ENCODE measurements around the gene NCAM1.

The NCAM1 gene

DNA sequence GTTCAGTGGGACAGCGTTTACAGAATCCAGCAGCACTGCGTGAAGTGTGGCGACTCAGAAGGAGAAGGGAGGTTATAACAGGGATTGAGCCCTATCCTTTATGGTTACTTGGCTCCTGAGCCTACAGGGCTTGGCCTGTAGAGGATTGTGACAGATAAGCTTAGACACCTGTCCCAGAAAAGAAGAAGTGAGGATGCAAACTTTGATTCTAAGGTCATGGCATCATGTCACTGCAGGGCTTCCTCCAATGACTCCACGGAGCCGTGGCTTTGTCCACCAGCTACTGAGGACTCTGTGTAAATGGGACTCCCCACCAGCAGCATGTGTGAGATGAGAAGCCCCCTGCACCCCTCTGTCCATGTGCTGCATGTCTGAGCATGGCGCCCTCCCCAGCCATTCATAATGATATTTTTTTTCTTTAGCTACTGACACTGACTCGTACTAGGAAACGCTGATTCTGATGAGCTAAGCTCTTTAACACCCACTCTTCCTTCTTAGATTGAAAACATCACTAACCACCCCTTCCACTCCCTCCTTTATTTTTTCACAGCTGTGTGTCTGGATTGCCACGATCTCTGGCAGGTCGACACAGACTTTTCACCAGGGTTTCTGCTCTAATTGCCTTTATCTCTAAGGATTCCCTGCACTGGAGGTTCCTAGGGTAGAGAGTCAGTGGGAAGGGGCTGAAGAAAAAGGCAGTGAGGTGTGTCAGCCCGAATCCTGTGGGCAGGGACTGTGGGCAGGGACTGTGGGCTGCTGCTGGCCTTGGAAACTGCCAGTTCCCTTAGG lies 287.7 kb downstream of the NCAM1 start:
- no peaks in the 10 kb centered on the region for H3K79me2 ChIP-seq (ENCODE audit: control insufficient read depth, insufficient read depth, low read length)
- peaks cover 2% of the 10 kb centered on the region for H3K4me1 ChIP-seq (ENCODE audit: control insufficient read depth, low read depth, low read length)
- H2BK15ac ChIP-seq (replicated peaks; ENCODE audit: low read depth): no peak overlapping the region
- H2AK5ac ChIP-seq (ENCODE audit: low read length): no peak overlapping the region
- no peak overlapping the region for H2BK5ac ChIP-seq (ENCODE audit: low read length)
- no peak overlapping the region for H3K18ac ChIP-seq (ENCODE audit: low read length)
- no peaks in the 10 kb centered on the region for H3K79me1 ChIP-seq (ENCODE audit: low read length)
- no peak overlapping the region for H3K4ac ChIP-seq (ENCODE audit: low read depth, low read length)
- no peak overlapping the region for H3K4me2 ChIP-seq (ENCODE audit: low read length)
- H3K9ac ChIP-seq (ENCODE audit: low read length): no peak overlapping the region
- H3K23ac ChIP-seq (ENCODE audit: low read length): no peak overlapping the region
- H3K27me3 ChIP-seq (ENCODE audit: insufficient read depth, low read length, poor library complexity): no peaks in the 10 kb centered on the region
- H3K4me3 ChIP-seq (ENCODE audit: low read length): no peak overlapping the region
- no peak overlapping the region for H3K56ac ChIP-seq (ENCODE audit: low read length)
- no peak overlapping the region for H3K27ac ChIP-seq (ENCODE audit: low read depth, low read length)
- peak; percentile 50 for DNase-seq
- H3K36me3 ChIP-seq (ENCODE audit: control insufficient read depth, insufficient read depth, low read length): no peaks in the 10 kb centered on the region
- no peak overlapping the region for H2BK120ac ChIP-seq (ENCODE audit: low read depth, low read length)
- H4K5ac ChIP-seq (ENCODE audit: low read length): no peak overlapping the region
- no peak overlapping the region for H4K8ac ChIP-seq (ENCODE audit: low read depth, low read length)
- WGBS (ENCODE audit: extremely low coverage, insufficient coverage, low lambda C conversion rate): no CpG with 5 or more reads among the region's 11 CpGs

DNA sequence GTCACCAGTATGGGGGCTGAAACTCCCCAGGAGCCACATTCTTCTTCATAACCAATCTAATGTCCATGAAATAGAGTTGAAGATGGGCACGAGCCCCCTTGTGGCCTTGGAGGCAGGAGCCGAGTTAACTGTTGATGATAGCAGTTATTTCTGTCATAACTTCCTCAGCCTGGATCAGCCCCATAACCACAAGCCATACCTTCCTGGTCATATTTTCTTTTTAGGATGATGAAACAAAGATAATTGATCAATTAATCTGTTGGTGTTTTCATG lies 288.2 kb downstream of the NCAM1 start:
- no peaks in the 10 kb centered on the region for H3K79me2 ChIP-seq (ENCODE audit: control insufficient read depth, insufficient read depth, low read length)
- no peak overlapping the region for H2BK120ac ChIP-seq (ENCODE audit: low read depth, low read length)
- no CpG with 5 or more reads among the region's 2 CpGs for WGBS (ENCODE audit: extremely low coverage, insufficient coverage, low lambda C conversion rate)
- H3K27me3 ChIP-seq (ENCODE audit: insufficient read depth, low read length, poor library complexity): no peaks in the 10 kb centered on the region
- H4K5ac ChIP-seq (ENCODE audit: low read length): no peak overlapping the region
- H3K4me3 ChIP-seq (ENCODE audit: low read length): no peak overlapping the region
- no peak overlapping the region for H3K4me2 ChIP-seq (ENCODE audit: low read length)
- H2AK5ac ChIP-seq (ENCODE audit: low read length): no peak overlapping the region
- no peak overlapping the region for H4K8ac ChIP-seq (ENCODE audit: low read depth, low read length)
- peaks cover 2% of the 10 kb centered on the region for H3K4me1 ChIP-seq (ENCODE audit: control insufficient read depth, low read depth, low read length)
- no peaks in the 10 kb centered on the region for H3K79me1 ChIP-seq (ENCODE audit: low read length)
- H3K4ac ChIP-seq (ENCODE audit: low read depth, low read length): no peak overlapping the region
- H3K9ac ChIP-seq (ENCODE audit: low read length): no peak overlapping the region
- no peaks in the 10 kb centered on the region for H3K36me3 ChIP-seq (ENCODE audit: control insufficient read depth, insufficient read depth, low read length)
- H3K23ac ChIP-seq (ENCODE audit: low read length): no peak overlapping the region
- H3K18ac ChIP-seq (ENCODE audit: low read length): no peak overlapping the region
- H3K27ac ChIP-seq (ENCODE audit: low read depth, low read length): no peak overlapping the region
- DNase-seq: peak; percentile 42
- no peak overlapping the region for H2BK5ac ChIP-seq (ENCODE audit: low read length)
- H2BK15ac ChIP-seq (replicated peaks; ENCODE audit: low read depth): no peak overlapping the region
- H3K56ac ChIP-seq (ENCODE audit: low read length): no peak overlapping the region

DNA sequence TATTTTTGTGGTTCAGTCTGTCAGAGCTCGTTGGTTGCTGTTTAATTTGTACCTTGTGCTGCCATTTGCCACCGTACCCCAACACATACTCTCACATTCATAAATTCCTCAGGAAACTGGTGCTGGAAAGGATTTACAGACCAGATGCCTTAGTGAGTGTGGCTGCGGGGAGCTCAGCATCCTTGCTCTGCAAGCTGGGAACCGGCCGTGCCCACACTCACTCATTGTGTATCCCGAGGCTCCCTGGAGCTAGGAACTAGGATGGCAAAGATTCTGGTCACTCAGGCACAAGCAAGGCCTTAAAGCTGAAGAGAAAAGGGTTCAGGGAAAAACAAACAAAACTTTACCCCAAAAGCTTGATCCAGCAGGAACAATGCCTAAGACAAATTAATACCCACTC lies 288.6 kb downstream of the NCAM1 start:
- H3K4me2 ChIP-seq (ENCODE audit: low read length): no peak overlapping the region
- no peak overlapping the region for H3K27ac ChIP-seq (ENCODE audit: low read depth, low read length)
- no peak overlapping the region for H3K18ac ChIP-seq (ENCODE audit: low read length)
- WGBS (ENCODE audit: extremely low coverage, insufficient coverage, low lambda C conversion rate): no CpG with 5 or more reads among the region's 6 CpGs
- H3K4me3 ChIP-seq (ENCODE audit: low read length): no peak overlapping the region
- H4K5ac ChIP-seq (ENCODE audit: low read length): no peak overlapping the region
- H3K4ac ChIP-seq (ENCODE audit: low read depth, low read length): no peak overlapping the region
- no peak overlapping the region for H2BK5ac ChIP-seq (ENCODE audit: low read length)
- no peak overlapping the region for H4K8ac ChIP-seq (ENCODE audit: low read depth, low read length)
- H2BK120ac ChIP-seq (ENCODE audit: low read depth, low read length): no peak overlapping the region
- DNase-seq: peak; percentile 16
- no peaks in the 10 kb centered on the region for H3K79me1 ChIP-seq (ENCODE audit: low read length)
- no peaks in the 10 kb centered on the region for H3K36me3 ChIP-seq (ENCODE audit: control insufficient read depth, insufficient read depth, low read length)
- no peak overlapping the region for H2BK15ac ChIP-seq (replicated peaks; ENCODE audit: low read depth)
- H2AK5ac ChIP-seq (ENCODE audit: low read length): no peak overlapping the region
- H3K23ac ChIP-seq (ENCODE audit: low read length): no peak overlapping the region
- H3K56ac ChIP-seq (ENCODE audit: low read length): no peak overlapping the region
- H3K27me3 ChIP-seq (ENCODE audit: insufficient read depth, low read length, poor library complexity): no peaks in the 10 kb centered on the region
- peaks cover 2% of the 10 kb centered on the region for H3K4me1 ChIP-seq (ENCODE audit: control insufficient read depth, low read depth, low read length)
- no peak overlapping the region for H3K9ac ChIP-seq (ENCODE audit: low read length)
- no peaks in the 10 kb centered on the region for H3K79me2 ChIP-seq (ENCODE audit: control insufficient read depth, insufficient read depth, low read length)

DNA sequence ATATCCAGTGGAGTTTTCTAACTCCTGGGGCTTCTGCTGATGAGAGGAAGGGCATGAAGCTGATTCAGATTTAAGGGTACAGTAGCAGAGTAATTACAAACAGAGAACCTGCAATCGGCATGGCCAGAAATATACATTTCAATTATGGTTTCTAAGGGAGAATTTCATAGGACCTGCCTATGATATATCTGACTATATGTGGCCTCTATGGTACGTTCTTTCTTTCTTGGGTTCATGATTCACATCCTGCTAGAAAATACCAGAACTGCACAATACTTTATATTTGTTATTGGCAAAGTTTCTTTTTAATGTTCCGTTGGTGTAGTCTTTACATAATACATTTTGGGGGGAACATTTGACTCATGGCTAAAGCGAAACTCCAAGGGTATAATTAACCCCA lies 290.1 kb downstream of the NCAM1 start:
- H3K27me3 ChIP-seq (ENCODE audit: insufficient read depth, low read length, poor library complexity): no peaks in the 10 kb centered on the region
- WGBS (ENCODE audit: extremely low coverage, insufficient coverage, low lambda C conversion rate): no CpG with 5 or more reads among the region's 4 CpGs
- H3K18ac ChIP-seq (ENCODE audit: low read length): no peak overlapping the region
- no peak overlapping the region for H3K4ac ChIP-seq (ENCODE audit: low read depth, low read length)
- H3K36me3 ChIP-seq (ENCODE audit: control insufficient read depth, insufficient read depth, low read length): no peaks in the 10 kb centered on the region
- no peak overlapping the region for H3K27ac ChIP-seq (ENCODE audit: low read depth, low read length)
- H4K5ac ChIP-seq (ENCODE audit: low read length): no peak overlapping the region
- no peaks in the 10 kb centered on the region for H3K79me2 ChIP-seq (ENCODE audit: control insufficient read depth, insufficient read depth, low read length)
- no peak overlapping the region for H2BK5ac ChIP-seq (ENCODE audit: low read length)
- H3K9ac ChIP-seq (ENCODE audit: low read length): no peak overlapping the region
- no peak overlapping the region for H3K4me3 ChIP-seq (ENCODE audit: low read length)
- no peak overlapping the region for H3K23ac ChIP-seq (ENCODE audit: low read length)
- H2AK5ac ChIP-seq (ENCODE audit: low read length): no peak overlapping the region
- no peak overlapping the region for H2BK15ac ChIP-seq (replicated peaks; ENCODE audit: low read depth)
- H3K56ac ChIP-seq (ENCODE audit: low read length): no peak overlapping the region
- no peak overlapping the region for H2BK120ac ChIP-seq (ENCODE audit: low read depth, low read length)
- H3K79me1 ChIP-seq (ENCODE audit: low read length): no peaks in the 10 kb centered on the region
- no peak overlapping the region for H4K8ac ChIP-seq (ENCODE audit: low read depth, low read length)
- H3K4me2 ChIP-seq (ENCODE audit: low read length): no peak overlapping the region
- DNase-seq: no peak
- peaks cover 2% of the 10 kb centered on the region for H3K4me1 ChIP-seq (ENCODE audit: control insufficient read depth, low read depth, low read length)

DNA sequence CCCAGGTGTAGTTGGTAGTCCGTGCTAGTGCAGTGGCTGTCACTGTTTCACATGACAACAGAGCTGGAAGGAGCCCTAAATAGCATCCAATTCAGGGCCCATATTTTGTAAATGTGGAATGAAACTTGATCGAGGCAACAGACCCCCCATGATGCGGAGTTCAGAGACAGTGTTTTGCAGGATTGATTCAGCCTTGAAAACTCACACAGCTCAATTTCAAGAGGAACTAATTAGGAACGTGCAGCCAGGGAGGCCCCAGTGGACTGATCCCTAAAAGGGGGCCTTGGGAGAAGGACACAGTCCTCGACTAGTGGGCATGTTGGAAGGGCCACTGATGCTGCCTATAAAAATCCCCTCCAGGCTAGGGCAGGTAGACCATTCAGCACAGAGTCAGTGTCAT lies 292.2 kb downstream of the NCAM1 start:
- Histone ChIP-seq H3K4me1 (ENCODE audit: control insufficient read depth, low read depth, low read length) (no peaks in the 10 kb centered on the region), H3K36me3 (ENCODE audit: control insufficient read depth, insufficient read depth, low read length) (no peaks in the 10 kb centered on the region), H3K27ac (ENCODE audit: low read depth, low read length) (no peak overlapping the region), H3K79me1 (ENCODE audit: low read length) (no peaks in the 10 kb centered on the region), H4K5ac (ENCODE audit: low read length) (no peak overlapping the region), H3K27me3 (ENCODE audit: insufficient read depth, low read length, poor library complexity) (no peaks in the 10 kb centered on the region), H3K18ac (ENCODE audit: low read length) (no peak overlapping the region), H3K9ac (ENCODE audit: low read length) (no peak overlapping the region), H3K23ac (ENCODE audit: low read length) (no peak overlapping the region), H2AK5ac (ENCODE audit: low read length) (no peak overlapping the region), H3K4ac (ENCODE audit: low read depth, low read length) (no peak overlapping the region), H2BK5ac (ENCODE audit: low read length) (no peak overlapping the region), H2BK15ac (replicated peaks; ENCODE audit: low read depth) (no peak overlapping the region), H3K4me3 (ENCODE audit: low read length) (no peak overlapping the region), H3K4me2 (ENCODE audit: low read length) (no peak overlapping the region), H2BK120ac (ENCODE audit: low read depth, low read length) (no peak overlapping the region), H3K56ac (ENCODE audit: low read length) (no peak overlapping the region), H4K8ac (ENCODE audit: low read depth, low read length) (no peak overlapping the region), H3K79me2 (ENCODE audit: control insufficient read depth, insufficient read depth, low read length) (no peaks in the 10 kb centered on the region)
- no peak for DNase-seq
- WGBS (ENCODE audit: extremely low coverage, insufficient coverage, low lambda C conversion rate): no CpG with 5 or more reads among the region's 5 CpGs

DNA sequence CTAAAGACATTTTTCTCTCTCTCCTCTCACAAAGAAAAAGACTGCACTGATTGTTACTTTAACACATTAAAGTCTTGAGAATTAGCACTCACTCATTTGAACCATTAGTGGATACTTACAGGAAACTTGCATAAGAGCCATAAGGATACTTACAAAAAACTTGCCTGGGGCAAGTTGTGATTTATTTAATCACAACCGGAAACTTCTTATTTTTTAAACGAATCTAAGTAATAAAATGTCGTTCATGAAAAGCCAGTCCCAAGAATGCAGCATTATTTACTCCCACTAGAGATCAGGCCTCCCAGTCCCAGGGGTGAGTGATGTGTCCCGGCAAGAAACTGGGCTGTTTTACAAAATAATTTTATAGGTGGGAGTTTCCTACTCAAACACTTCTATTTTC lies 293.9 kb downstream of the NCAM1 start:
- H2AK5ac ChIP-seq (ENCODE audit: low read length): no peak overlapping the region
- no peaks in the 10 kb centered on the region for H3K79me1 ChIP-seq (ENCODE audit: low read length)
- no peak overlapping the region for H3K27ac ChIP-seq (ENCODE audit: low read depth, low read length)
- WGBS (ENCODE audit: extremely low coverage, insufficient coverage, low lambda C conversion rate): no CpG with 5 or more reads among the region's 4 CpGs
- H3K4me1 ChIP-seq (ENCODE audit: control insufficient read depth, low read depth, low read length): no peaks in the 10 kb centered on the region
- no peak overlapping the region for H2BK15ac ChIP-seq (replicated peaks; ENCODE audit: low read depth)
- H3K4me2 ChIP-seq (ENCODE audit: low read length): no peak overlapping the region
- no peaks in the 10 kb centered on the region for H3K79me2 ChIP-seq (ENCODE audit: control insufficient read depth, insufficient read depth, low read length)
- no peaks in the 10 kb centered on the region for H3K36me3 ChIP-seq (ENCODE audit: control insufficient read depth, insufficient read depth, low read length)
- H3K4ac ChIP-seq (ENCODE audit: low read depth, low read length): no peak overlapping the region
- H3K56ac ChIP-seq (ENCODE audit: low read length): no peak overlapping the region
- H3K4me3 ChIP-seq (ENCODE audit: low read length): no peak overlapping the region
- no peak overlapping the region for H2BK120ac ChIP-seq (ENCODE audit: low read depth, low read length)
- no peak overlapping the region for H4K5ac ChIP-seq (ENCODE audit: low read length)
- no peak overlapping the region for H3K9ac ChIP-seq (ENCODE audit: low read length)
- no peak overlapping the region for H2BK5ac ChIP-seq (ENCODE audit: low read length)
- no peak overlapping the region for H3K23ac ChIP-seq (ENCODE audit: low read length)
- H3K18ac ChIP-seq (ENCODE audit: low read length): no peak overlapping the region
- no peak overlapping the region for H4K8ac ChIP-seq (ENCODE audit: low read depth, low read length)
- H3K27me3 ChIP-seq (ENCODE audit: insufficient read depth, low read length, poor library complexity): no peaks in the 10 kb centered on the region
- no peak for DNase-seq

Data from mesendoderm (in vitro differentiated cells).